NCI-H1048 (cell line): ENCODE results near the gene NPIPA3.
"Not testable (repeated sequence)": the region's sequence is repeated elsewhere in the genome, so short reads cannot be mapped to it uniquely, and the experiment has no call there.

Experiments used
- DNase-seq: peaks from one replicate; lab custom pipeline; 2025; lab: John Stamatoyannopoulos, UW

Gene NPIPA3

GRCh38 chr16:14742273-14743128, 39.3 kb downstream of the NPIPA3 start, which contains the start of gene NPIPA2:
Gene NPIPA2, plus strand, starts transcription at chr16:14742533. Its CDS starts 5,533 bp downstream, at chr16:14748066.
- not testable (repeated sequence) for DNase-seq

- not testable (repeated sequence) for DNase-seq
Measured at GRCh38 chr16:14773654-14774053, 70.4 kb downstream of the NPIPA3 start.

GRCh38 chr16:14775624-14776023, 72.4 kb downstream of the NPIPA3 start:
- DNase-seq = not testable (repeated sequence)
